ENCODE results near the gene IGFBP6. TPM values are rescaled to one million over a fixed set of nuclear protein-coding genes. Genes with fewer than 3 reads are reported as not detected.

IGFBP6 gene
- total and polyA plus RNA-seq, 2 donors (not counting 1 experiment from before 2014, with no cell fraction given): 0.30 TPM; not detected in 1

DNA sequence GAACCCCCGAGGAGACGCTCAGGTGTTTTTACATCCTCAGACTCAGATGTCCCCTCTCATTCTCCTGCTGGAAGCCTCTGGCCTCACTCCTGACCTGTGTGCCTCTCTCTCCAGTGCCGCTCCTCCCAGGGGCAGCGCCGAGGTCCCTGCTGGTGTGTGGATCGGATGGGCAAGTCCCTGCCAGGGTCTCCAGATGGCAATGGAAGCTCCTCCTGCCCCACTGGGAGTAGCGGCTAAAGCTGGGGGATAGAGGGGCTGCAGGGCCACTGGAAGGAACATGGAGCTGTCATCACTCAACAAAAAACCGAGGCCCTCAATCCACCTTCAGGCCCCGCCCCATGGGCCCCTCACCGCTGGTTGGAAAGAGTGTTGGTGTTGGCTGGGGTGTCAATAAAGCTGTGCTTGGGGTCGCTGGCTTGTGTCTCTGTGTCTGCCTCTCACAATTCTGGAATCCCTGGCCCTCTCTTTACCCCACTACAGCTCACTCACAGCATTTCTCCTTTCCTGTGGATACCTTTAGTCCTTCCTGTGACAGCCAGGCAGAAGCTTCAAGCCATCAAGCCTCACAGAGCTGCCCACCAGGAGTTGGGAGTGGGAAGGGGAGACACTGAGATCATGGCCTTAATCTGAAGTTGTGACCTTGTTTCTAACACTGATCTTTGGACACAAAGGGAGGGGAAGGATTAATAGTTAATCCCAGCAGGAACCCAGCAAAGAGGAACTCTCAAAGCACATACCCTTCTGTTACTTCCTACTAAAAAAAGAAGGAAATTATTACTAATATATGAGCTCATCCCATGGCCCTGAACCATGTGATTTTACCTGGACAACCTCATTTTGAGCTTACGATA, 4.7 kb downstream of the IGFBP6 start:
- H3K4me1 ChIP-seq (ENCODE audit: control insufficient read depth in 2 of 2, insufficient read depth in 2 of 2, low read length in 2 of 2): peaks cover 33 to 45% of the 10 kb centered on the region in 2 donors
- peaks cover 33% of the 10 kb centered on the region for H3K4me1 Mint-ChIP-seq
- TF ChIP-seq, protein P1, sequence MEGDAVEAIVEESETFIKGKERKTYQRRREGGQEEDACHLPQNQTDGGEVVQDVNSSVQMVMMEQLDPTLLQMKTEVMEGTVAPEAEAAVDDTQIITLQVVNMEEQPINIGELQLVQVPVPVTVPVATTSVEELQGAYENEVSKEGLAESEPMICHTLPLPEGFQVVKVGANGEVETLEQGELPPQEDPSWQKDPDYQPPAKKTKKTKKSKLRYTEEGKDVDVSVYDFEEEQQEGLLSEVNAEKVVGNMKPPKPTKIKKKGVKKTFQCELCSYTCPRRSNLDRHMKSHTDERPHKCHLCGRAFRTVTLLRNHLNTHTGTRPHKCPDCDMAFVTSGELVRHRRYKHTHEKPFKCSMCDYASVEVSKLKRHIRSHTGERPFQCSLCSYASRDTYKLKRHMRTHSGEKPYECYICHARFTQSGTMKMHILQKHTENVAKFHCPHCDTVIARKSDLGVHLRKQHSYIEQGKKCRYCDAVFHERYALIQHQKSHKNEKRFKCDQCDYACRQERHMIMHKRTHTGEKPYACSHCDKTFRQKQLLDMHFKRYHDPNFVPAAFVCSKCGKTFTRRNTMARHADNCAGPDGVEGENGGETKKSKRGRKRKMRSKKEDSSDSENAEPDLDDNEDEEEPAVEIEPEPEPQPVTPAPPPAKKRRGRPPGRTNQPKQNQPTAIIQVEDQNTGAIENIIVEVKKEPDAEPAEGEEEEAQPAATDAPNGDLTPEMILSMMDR (IDR thresholded peaks at IDR 0.05): no peak
- no peak for TF ChIP-seq EZH2 (IDR thresholded peaks at IDR 0.05; ENCODE audit: borderline replicate concordance, insufficient read depth, low read depth, low read length, poor library complexity, severe bottlenecking)
- no peak overlapping the region for H3K9ac ChIP-seq (ENCODE audit: low read length)
- intact Hi-C loops (cut with micrococcal nuclease): no loop called here
- H3K9me3 ChIP-seq (ENCODE audit: control extremely low read depth in 1 of 3, control insufficient read depth in 2 of 3, insufficient read depth in 1 of 3, low read length in 2 of 3): no peaks in the 10 kb centered on the region
- peak overlapping the region; percentile 23 for H2AFZ ChIP-seq (ENCODE audit: insufficient read depth, low read depth, low read length, poor library complexity, severe bottlenecking)
- H3K4me2 ChIP-seq (replicated peaks; ENCODE audit: low read depth, low read length, poor library complexity, severe bottlenecking): no peak overlapping the region
- peaks cover 0 to 5% (median 2%) of the 10 kb centered on the region in 4 experiments for H3K27me3 ChIP-seq (replicated peaks in 1 of 4; ENCODE audit: control extremely low read depth in 1 of 4, control insufficient read depth in 3 of 4, insufficient read depth in 4 of 4, low read length in 3 of 4)
- DNase-seq (no peak), ATAC-seq (ENCODE audit: low read depth) (no peak)
- no peaks in the 10 kb centered on the region for H3K79me2 ChIP-seq (ENCODE audit: control insufficient read depth, insufficient read depth, low read length)
- H3K27me3 Mint-ChIP-seq: peaks cover 2% of the 10 kb centered on the region
- H4K20me1 ChIP-seq (ENCODE audit: control insufficient read depth, insufficient read depth, low read length, poor library complexity, severe bottlenecking): no peaks in the 10 kb centered on the region
- ChIA-PET POLR2A (no interaction called here), CTCF (interaction anchor here (1.0 to 13.1 kb wide), 6 partner anchors 8 to 57 kb away, joined by 3 to 344 read pairs (median 4); partner anchors contain the start of gene SPRYD3)
- WGBS (ENCODE audit: insufficient coverage): 94% methylated on average over 5 of the region's 12 CpGs
- H3K27ac Mint-ChIP-seq: peak overlapping the region; percentile 50
- no peak overlapping the region for H3K4me3 Mint-ChIP-seq
- no peaks in the 10 kb centered on the region for H3K9me3 Mint-ChIP-seq (ENCODE audit: insufficient read depth)
- no peaks in the 10 kb centered on the region for H3K36me3 ChIP-seq (replicated peaks in 1 of 2; ENCODE audit: control extremely low read depth in 1 of 2, control insufficient read depth in 1 of 2, extremely low read depth in 1 of 2, insufficient read depth in 2 of 2, low read length in 1 of 2)
- H3K4me3 ChIP-seq (ENCODE audit: control extremely low read depth in 1 of 5, extremely low read depth in 1 of 5, insufficient read depth in 1 of 5, low read depth in 2 of 5, low read length in 4 of 5): no peak overlapping the region
- H3K27ac ChIP-seq (ENCODE audit: low read length in 2 of 2): no peak overlapping the region

All from B cell (primary cell).